PC-9 (cell line): ENCODE measurements around the gene PUM1. TPM values are rescaled to one million over a fixed set of nuclear protein-coding genes. Genes with fewer than 3 reads are reported as not detected.

Experiments used
- BruUV-seq: library from RNA; stranded (reverse); fragments of 400-500 nt; replicated peaks from 2 replicates; lab custom pipeline; 2021; lab: Mats Ljungman, UMichigan
- CTCF ChIA-PET: fragments of 300-600 bp; sonication (Branson Sonifier 250); formaldehyde crosslinking; loops from one replicate; lab custom pipeline; 2022; ENCODE audit warnings: antibody characterized with exemption; lab: Charles Lee
- POLR2A ChIA-PET: fragments of 300-600 bp; sonication (Branson Sonifier 250); formaldehyde crosslinking; loops from one replicate; lab custom pipeline; 2022; ENCODE audit warnings: antibody characterized with exemption; ENCODE audit not compliant: unreplicated experiment; lab: Charles Lee
- DNase-seq, 2 experiments: peaks; one replicate each; pipeline versions ENCODE4 v3.0.0 to v3.0.0-alpha.2; 2015 to 2022; ENCODE audit warnings: mixed read lengths in 1 of 2
- H2AFZ ChIP-seq: fragments of 200-600 bp; sonication (generic); 2 replicates; pipeline ENCODE4 v1.8.1; 2017; ENCODE audit warnings: antibody characterized with exemption
- H3F3A ChIP-seq: fragments of 200-600 bp; sonication (generic); 2 replicates; pipeline ENCODE4 v1.8.1; 2017; ENCODE audit warnings: antibody characterized with exemption, mild to moderate bottlenecking, low read depth; ENCODE audit not compliant: insufficient read depth
- H3K27ac ChIP-seq: fragments of 200-600 bp; sonication (generic); 2 replicates; pipeline ENCODE4 v1.6.1; 2016; ENCODE audit warnings: mixed run types
- H3K27me3 ChIP-seq: fragments of 200-600 bp; sonication (generic); 2 replicates; pipeline ENCODE4 v1.6.1; 2016; ENCODE audit warnings: low read depth, mixed run types; ENCODE audit not compliant: insufficient read depth
- H3K36me3 ChIP-seq: fragments of 200-600 bp; sonication (generic); 2 replicates; pipeline ENCODE4 v1.6.1; 2016; ENCODE audit warnings: low read depth, mixed run types
- H3K4me1 ChIP-seq: fragments of 200-600 bp; sonication (generic); replicated peaks from 2 replicates; pipeline ENCODE4 v1.6.1; 2016; ENCODE audit warnings: mixed run types; ENCODE audit not compliant: insufficient read depth
- H3K4me2 ChIP-seq: fragments of 200-600 bp; sonication (generic); 2 replicates; pipeline ENCODE4 v1.6.1; 2017; ENCODE audit warnings: mixed run types
- H3K4me3 ChIP-seq: fragments of 200-600 bp; sonication (generic); 2 replicates; pipeline ENCODE4 v1.6.1; 2016; ENCODE audit warnings: mixed run types
- H3K79me2 ChIP-seq: fragments of 200-600 bp; sonication (generic); 2 replicates; pipeline ENCODE4 v1.6.1; 2017; ENCODE audit warnings: low read depth, mixed run types
- H3K9me2 ChIP-seq: fragments of 200-600 bp; sonication (generic); 2 replicates; pipeline ENCODE4 v1.8.1; 2017; ENCODE audit warnings: mild to moderate bottlenecking; ENCODE audit not compliant: insufficient read depth
- H3K9me3 ChIP-seq: fragments of 200-600 bp; sonication (generic); 2 replicates; pipeline ENCODE4 v1.8.1; 2016; ENCODE audit warnings: low read depth; ENCODE audit not compliant: insufficient read depth
- H4K20me1 ChIP-seq: fragments of 200-600 bp; sonication (generic); 2 replicates; pipeline ENCODE4 v1.8.1; 2017; ENCODE audit not compliant: insufficient read depth
- CTCF ChIP-seq: fragments of 200-600 bp; sonication (generic); conservative IDR thresholded peaks from 2 replicates; pipeline ENCODE4 v1.6.1; 2017; ENCODE audit warnings: mixed run types, antibody characterized with exemption, mild to moderate bottlenecking, moderate library complexity
- EZH2 ChIP-seq: fragments of 200-600 bp; sonication (generic); IDR thresholded peaks from 2 replicates; pipeline ENCODE4 v1.8.0; 2017; ENCODE audit warnings: antibody characterized with exemption, low read depth
- intact Hi-C: fragments of 100-400 bp; cut with micrococcal nuclease; formaldehyde crosslinking; loops from one replicate; pipeline ENCODE4 v1.10.0; 2022; ENCODE audit not compliant: unreplicated experiment
- total RNA-seq: library from RNA; stranded (reverse); gene quantifications from 2 replicates; pipeline ENCODE4 v1.2.3, GENCODE V29; 2021

Gene PUM1
- total RNA-seq, 1 experiment from 2014 or later, result 117 TPM

DNA sequence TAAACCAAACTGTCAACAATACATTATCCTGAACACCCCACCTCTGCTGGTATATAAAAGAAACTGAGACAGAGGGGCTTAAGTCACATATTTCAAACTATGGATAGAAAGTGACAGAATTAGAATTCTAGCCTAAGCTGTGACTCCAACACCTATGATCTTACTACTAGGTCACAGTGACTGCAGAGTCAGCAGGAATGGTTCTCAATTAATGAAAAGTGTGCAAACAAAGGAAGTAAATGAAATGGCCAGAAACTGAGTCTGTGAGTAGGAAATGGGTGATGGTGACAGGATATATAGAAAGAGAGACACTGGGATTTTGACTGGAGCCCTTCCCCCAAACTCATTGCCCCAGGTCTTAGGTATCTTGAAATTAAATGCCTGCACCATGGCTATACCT lies 118.3 kb downstream of the PUM1 start:
- peaks cover 17% of the 10 kb centered on the region; the same call in 1 of the 2 replicates for H3F3A ChIP-seq
- DNase-seq, result no peak
- H3K9me2 ChIP-seq, result no peaks in the 10 kb centered on the region
- CTCF ChIA-PET, result no interaction called here
- 0 out of 2 replicates have a peak, but pooled peaks cover 5% of the 10 kb centered on the region for H3K79me2 ChIP-seq
- intact Hi-C loops, result no loop called here
- no TSS peak for BruUV-seq
- peaks cover 7% of the 10 kb centered on the region for H3K36me3 ChIP-seq
- POLR2A ChIA-PET, result no interaction called here
- no peak overlapping the region for H3K27ac ChIP-seq
- no peak overlapping the region for H3K4me2 ChIP-seq
- H3K27me3 ChIP-seq, result no peaks in the 10 kb centered on the region
- no peaks in the 10 kb centered on the region for H3K4me1 ChIP-seq
- no peak overlapping the region for H2AFZ ChIP-seq
- peaks cover 22% of the 10 kb centered on the region for H4K20me1 ChIP-seq
- no peak overlapping the region for H3K4me3 ChIP-seq
- TF ChIP-seq CTCF, result no peak
- no peak for TF ChIP-seq EZH2
- H3K9me3 ChIP-seq, result no peaks in the 10 kb centered on the region

- Histone ChIP-seq H3K4me3 (no peak overlapping the region), H3K27me3 (no peaks in the 10 kb centered on the region), H3K4me1 (no peaks in the 10 kb centered on the region), H3K79me2 (no peaks in the 10 kb centered on the region), H3K9me3 (no peaks in the 10 kb centered on the region), H3K9me2 (no peaks in the 10 kb centered on the region), H3K27ac (no peak overlapping the region), H2AFZ (no peak overlapping the region), H3K36me3 (peaks cover 7% of the 10 kb centered on the region), H3K4me2 (no peak overlapping the region), H4K20me1 (peaks cover 24% of the 10 kb centered on the region), H3F3A (peaks cover 15% of the 10 kb centered on the region; the same call in 1 of the 2 replicates)
- no peak for DNase-seq
- ChIA-PET CTCF (interaction anchor here (0.6 kb wide), 1 partner anchor 219 kb away, joined by 5 read pairs; no protein-coding TSS in a partner anchor), POLR2A (no interaction called here)
- no TSS peak for BruUV-seq
- intact Hi-C loops, result no loop called here
- no peak for TF ChIP-seq EZH2
Measured at GRCh38 chr1:30942326-30942963, 123.1 kb downstream of the PUM1 start.

DNA sequence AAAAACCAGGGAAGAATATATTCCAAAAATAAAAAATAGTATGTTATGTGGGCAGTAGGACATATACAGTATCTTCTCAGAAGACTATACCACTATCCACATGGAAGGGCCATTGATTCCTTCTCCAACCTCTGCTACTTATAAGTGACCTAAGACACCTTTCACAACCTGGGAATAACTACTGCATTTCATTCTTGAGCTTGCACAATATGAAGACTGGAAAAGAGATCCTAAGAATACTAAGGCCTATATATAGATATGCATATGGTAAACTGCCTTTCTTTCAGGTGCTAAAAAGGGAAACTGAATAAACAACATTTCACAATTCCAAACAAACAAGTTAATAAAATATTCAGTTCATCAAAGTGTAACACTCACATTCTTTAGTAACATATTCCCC lies 125.0 kb downstream of the PUM1 start:
- no peak overlapping the region for H3K4me2 ChIP-seq
- no peak for DNase-seq
- POLR2A ChIA-PET, result interaction anchor here (0.7 kb wide), 1 partner anchor 86 kb away, joined by 8 read pairs; no protein-coding TSS in a partner anchor
- no TSS peak for BruUV-seq
- H3K79me2 ChIP-seq, result no peaks in the 10 kb centered on the region
- intact Hi-C loops, result no loop called here
- H3K9me3 ChIP-seq, result no peaks in the 10 kb centered on the region
- peaks cover 13% of the 10 kb centered on the region; the same call in 1 of the 2 replicates for H3F3A ChIP-seq
- H3K36me3 ChIP-seq, result peaks cover 7% of the 10 kb centered on the region
- no peak overlapping the region for H3K27ac ChIP-seq
- TF ChIP-seq CTCF, result no peak
- no peak for TF ChIP-seq EZH2
- H3K4me3 ChIP-seq, result no peak overlapping the region
- CTCF ChIA-PET, result interaction anchor here (0.6 kb wide), 1 partner anchor 71 kb away, joined by 3 read pairs; no protein-coding TSS in a partner anchor
- peaks cover 17% of the 10 kb centered on the region for H4K20me1 ChIP-seq
- no peaks in the 10 kb centered on the region for H3K4me1 ChIP-seq
- H3K27me3 ChIP-seq, result no peaks in the 10 kb centered on the region
- H2AFZ ChIP-seq, result no peak overlapping the region
- no peaks in the 10 kb centered on the region for H3K9me2 ChIP-seq
